T-helper 1 cell treated with Interleukin-12 subunit alpha and Interleukin-12 subunit beta and Interleukin-4 antibody, amounts not matched to agents 30 ng/mL and 1 ng/mL, for 36 hours (primary cell): ENCODE results near the gene SLC25A11. TPM values are rescaled to one million over a fixed set of nuclear protein-coding genes. Genes with fewer than 3 reads are reported as not detected.
"Not testable (repeated sequence)": the region's sequence is repeated elsewhere in the genome, so short reads cannot be mapped to it uniquely, and the experiment has no call there.

Experiments
- intact Hi-C: fragments of 100-400 bp; cut with micrococcal nuclease; formaldehyde crosslinking; loops from one replicate; pipeline ENCODE4 v1.15.1; 2024
- total RNA-seq: library from RNA; stranded (reverse); gene quantifications from 2 replicates; pipeline ENCODE4 v1.2.3, GENCODE V29; 2022

SLC25A11 gene
- total RNA-seq, 1 donor from 2014 or later, result 96.0 TPM

DNA sequence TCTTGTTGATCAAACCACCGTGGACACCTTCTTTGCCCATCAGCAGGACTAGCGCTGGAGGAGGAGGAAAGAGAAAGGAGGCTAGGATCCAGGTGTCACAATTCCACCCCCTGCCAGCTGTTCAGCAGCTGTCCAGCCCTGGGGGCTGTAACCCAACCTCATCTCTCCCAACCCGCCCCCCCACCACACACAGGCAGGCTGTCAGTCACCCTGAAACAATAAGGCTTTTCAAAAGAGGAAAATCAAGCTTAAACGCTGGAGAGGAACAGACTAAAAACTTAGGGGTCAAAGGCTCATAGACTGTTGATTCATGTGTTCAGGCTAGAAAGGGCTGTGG is 6.1 kb upstream of the SLC25A11 start:
- intact Hi-C loops, result loop anchor here (2.0 kb wide), 2 partner anchors 37 to 769 kb away; no protein-coding TSS in a partner anchor

- intact Hi-C loops, result loop anchor here (2.0 kb wide), 2 partner anchors 37 to 769 kb away; no protein-coding TSS in a partner anchor
These were observed 5.5 kb upstream of the SLC25A11 start for GRCh38 chr17:4945176-4945943.

- intact Hi-C loops, result loop anchor here (2.0 to 5.0 kb wide), 4 partner anchors 36 to 768 kb away; partner anchors contain the start of genes ANKFY1 and MED11
These were observed 4.8 kb upstream of the SLC25A11 start for GRCh38 chr17:4944554-4945175.

GRCh38 chr17:4944163-4944553 is 4.3 kb upstream of the SLC25A11 start:
- intact Hi-C loops, result loop anchor here (2.0 to 5.0 kb wide), 4 partner anchors 35 to 767 kb away; partner anchors contain the start of genes ANKFY1 and MED11

DNA sequence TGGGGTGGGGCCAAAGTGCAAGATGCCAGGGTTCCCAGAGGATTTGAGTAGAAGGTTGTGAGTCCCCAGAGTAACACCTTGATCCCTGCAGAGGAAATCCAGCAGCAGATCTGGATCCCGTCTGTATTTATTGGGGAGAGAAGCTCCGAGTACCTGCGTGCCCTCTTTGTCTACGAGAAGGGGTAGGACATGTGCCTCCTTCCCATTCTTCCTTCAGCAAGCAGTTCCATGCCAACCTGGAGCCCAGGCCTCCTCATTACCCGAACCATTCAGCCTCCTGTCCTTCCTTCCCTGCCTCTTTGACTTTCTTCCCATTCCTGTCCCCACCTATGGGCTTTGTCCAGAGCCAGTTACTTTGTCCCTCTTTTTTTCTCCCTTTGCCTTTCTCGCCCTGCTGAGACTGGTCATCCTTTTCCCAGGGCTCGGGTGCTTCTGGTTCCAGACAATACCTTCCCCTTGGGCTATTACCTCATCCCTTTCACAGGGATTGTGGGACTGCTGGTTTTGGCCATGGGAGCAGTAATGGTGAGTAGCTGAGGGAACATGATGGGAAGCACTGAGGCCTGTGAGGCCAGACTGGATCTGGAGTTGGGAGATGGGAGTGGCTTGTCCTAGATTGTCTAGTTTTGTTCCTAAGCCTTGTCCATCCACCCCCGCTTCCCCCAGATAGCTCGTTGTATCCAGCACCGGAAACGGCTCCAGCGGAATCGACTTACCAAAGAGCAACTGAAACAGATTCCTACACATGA is 3.1 kb upstream of the SLC25A11 start:
- intact Hi-C loops, result loop anchor here (5.0 kb wide), 2 partner anchors 211 to 681 kb away; partner anchors contain the start of genes ANKFY1 and MED11

DNA sequence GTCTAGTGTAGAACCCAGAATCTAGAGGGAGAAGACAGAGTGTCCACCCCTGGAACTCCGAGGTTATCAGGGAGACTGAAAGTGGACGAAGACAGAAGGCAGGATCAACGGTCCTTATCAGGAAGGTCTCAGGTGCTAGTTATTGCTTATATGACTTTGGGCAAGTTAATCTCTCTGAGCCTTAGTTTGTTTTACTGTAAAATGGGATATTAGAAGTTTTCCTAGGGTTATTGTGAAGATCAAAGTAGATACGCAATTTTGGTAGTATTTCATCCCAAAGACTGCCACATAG is 1.4 kb upstream of the SLC25A11 start:
- intact Hi-C loops, result loop anchor here (5.0 kb wide), 2 partner anchors 209 to 679 kb away; partner anchors contain the start of genes ANKFY1 and MED11

DNA sequence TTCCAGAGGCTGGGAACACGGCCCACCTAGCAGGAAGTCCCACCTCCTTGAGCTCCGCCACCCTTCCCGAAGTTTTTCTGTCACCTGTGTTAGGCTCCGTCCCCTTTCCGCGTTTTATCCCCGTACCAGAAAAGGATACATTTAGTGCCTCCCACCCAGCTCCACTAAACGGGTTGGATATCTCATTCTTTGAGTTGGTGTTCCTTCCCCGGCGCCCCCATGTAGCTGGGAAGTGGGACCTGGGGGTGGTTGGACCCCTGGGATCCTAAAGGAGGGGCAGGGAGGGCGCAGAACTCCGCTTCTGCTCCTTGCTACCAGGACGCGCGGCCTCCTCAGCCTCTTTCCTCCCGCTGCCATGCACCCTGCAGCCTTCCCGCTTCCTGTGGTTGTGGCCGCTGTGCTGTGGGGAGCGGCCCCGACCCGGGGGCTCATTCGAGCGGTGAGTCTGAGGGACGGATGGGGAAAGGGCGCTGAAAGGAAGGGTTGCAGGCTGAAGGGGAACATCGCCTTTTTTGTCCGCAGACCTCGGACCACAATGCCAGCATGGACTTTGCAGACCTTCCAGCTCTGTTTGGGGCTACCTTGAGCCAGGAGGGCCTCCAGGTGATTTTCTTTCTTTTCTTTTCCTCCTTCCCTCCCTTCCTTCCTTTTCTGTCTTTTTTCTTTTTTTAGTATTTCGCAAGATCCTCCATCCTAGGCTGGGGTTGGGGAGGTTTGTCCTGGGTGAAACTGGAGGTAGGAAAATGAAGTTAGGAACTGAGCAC is 891 bp upstream of the SLC25A11 start:
- intact Hi-C loops, result loop anchor here (1.0 to 5.0 kb wide), 12 partner anchors 8 to 678 kb away; partner anchors contain the start of genes ANKFY1, ARRB2, CAMTA2 and DERL2

- intact Hi-C loops, result no loop called here
These were observed 375 bp downstream of the SLC25A11 start for GRCh38 chr17:4939546-4939795.

DNA sequence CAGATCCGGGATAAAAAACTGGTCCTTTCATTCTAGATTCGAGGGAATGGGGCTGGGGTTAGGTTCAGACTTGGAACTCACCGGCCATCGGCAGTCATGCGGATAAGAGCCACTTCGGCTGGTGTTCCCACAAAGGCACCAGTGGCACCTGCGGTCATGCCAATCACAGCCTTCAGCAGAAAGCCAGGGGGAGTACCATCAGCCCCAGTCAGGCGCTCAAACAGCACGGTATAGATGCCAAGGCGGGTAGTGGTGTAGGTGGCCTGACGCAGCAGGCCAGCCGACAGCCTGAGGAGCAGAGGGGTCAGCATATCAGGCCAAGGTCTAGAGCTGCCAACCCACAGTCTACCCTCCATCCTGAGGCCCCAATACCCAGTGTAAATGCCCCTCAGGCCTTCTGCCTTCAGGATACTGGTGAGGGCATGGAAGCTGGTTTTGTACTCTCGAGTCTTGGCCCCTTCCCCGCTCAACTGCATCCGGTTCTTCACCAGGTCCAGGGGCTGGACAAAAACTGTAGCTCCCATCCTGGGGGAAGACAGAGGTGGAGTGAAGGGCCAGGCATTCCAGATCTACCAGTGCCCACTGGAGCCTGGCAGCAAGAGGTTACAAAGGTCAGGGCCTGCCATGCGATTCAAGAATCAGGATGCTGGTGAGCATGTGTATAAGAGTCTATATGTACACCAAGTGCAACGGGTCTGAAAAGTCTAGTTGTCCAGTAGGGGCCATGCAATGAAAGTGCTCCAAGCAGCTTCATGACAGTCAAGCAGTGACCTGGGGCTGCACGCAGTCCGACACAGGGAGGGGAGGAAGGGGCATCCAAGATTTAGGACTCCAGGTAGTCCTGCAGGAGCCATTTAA is 929 bp downstream of the SLC25A11 start:
- intact Hi-C loops, result no loop called here

- intact Hi-C loops, result no loop called here
These were observed 1.8 kb downstream of the SLC25A11 start for GRCh38 chr17:4938069-4938491.

DNA sequence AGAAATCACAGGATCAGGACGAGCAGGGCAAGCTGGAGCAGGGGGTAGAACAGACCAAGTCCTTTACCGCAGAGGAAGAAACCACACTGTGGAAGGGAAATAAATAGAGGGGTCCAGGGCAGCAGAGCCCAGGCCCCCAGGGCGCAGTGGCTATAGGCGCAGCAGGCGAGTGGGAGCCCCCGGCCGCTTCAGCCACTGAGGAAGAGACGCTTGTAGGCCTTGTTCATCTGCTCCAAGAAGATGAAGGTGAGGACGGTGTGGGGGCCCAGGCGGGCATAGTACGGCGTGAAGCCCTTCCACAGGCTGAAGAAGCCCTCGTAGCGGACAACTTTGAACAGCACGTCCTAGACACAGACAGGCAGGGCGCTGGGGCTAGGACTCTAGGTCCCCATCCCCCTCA is 2.3 kb downstream of the SLC25A11 start:
- intact Hi-C loops, result no loop called here

DNA sequence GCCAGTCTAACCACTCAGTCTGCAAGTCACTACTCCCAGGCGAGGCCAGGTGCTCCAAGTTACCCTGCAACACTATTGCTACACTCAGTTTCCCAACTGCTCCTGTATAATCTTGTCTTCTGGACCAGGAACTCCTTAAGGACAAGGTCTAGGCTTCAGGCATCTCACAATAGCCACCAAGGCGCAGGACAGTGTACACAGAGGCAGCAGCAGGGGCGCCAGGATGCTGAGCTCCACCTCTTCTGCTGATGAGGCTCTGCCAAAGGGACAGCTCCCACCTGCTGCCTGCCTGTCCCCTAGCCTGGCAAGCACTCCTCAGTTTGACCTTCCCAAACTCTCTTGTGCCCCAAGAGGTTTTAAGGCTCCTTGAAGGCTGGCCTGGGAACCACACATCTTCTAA is 3.4 kb downstream of the SLC25A11 start:
- intact Hi-C loops, result no loop called here

- intact Hi-C loops, result no loop called here
These were observed 4.2 kb downstream of the SLC25A11 start for GRCh38 chr17:4935650-4936049.

DNA sequence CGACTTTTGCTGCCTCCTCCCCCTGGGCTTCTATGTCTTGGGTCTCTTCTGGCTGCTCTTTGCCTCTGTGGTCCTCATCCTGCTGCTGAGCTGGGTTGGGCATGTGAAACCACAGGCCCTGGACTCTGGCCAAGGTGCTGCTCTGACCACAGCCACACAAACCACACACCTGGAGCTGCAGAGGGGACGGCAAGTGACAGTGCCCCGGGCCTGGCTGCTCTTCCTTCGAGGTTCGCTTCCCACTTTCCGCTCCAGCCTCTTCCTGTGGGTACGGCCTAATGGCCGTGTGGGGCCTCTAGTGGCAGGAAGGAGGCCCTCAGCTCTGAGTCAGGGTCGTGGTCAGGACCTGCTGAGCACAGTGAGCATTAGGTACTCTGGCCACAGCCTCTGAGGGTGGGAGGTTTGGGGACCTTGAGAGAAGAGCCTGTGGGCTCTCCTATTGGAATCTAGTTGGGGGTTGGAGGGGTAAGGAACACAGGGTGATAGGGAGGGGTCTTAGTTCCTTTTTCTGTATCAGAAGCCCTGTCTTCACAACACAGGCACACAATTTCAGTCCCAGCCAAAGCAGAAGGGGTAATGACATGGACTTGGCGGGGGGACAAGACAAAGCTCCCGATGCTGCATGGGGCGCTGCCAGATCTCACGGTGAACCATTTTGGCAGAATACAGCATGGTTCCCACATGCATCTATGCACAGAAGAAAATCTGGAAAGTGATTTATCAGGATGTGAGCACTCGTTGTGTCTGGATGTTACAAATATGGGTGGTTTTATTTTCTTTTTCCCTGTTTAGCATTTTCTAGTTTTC is 5.5 kb downstream of the SLC25A11 start:
- intact Hi-C loops, result no loop called here

- intact Hi-C loops, result no loop called here
These were observed 6.2 kb downstream of the SLC25A11 start for GRCh38 chr17:4933646-4934045.

DNA sequence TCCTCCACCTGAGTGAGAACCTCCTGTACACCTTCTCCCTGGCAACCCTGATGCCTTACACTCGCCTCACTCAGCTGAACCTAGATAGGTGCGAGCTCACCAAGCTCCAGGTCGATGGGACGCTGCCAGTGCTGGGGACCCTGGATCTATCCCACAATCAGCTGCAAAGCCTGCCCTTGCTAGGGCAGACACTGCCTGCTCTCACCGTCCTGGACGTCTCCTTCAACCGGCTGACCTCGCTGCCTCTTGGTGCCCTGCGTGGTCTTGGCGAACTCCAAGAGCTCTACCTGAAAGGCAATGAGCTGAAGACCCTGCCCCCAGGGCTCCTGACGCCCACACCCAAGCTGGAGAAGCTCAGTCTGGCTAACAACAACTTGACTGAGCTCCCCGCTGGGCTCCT is 7.1 kb downstream of the SLC25A11 start:
- intact Hi-C loops, result no loop called here

GRCh38 chr17:4931963-4932362 is 7.9 kb downstream of the SLC25A11 start, which contains the start of gene GP1BA:
Gene GP1BA, plus strand, starts transcription at chr17:4932277. Its CDS starts 328 bp downstream, at chr17:4932605.
- intact Hi-C loops, result no loop called here

DNA sequence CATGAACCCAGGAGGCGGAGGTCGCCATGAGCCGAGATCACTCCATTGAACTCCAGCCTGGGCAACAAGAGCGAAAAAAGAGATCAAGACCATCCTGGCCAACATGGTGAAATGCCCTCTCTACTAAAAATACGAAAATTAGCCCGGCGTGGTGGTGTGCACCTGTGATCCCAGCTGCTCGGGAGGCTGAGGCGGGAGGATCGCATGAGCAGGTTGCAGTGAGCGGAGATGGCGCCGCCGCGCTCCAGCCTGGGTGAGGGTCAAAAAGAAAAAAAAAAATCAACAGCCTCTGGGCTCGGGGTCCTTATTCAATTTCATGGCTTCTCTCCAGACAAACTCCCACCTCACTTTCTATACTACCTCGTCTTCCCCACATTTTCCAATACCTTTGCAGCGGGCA is 11.0 kb downstream of the SLC25A11 start:
- intact Hi-C loops, result no loop called here

GRCh38 chr17:4926577-4927335 is 13.1 kb downstream of the SLC25A11 start:
- intact Hi-C loops, result not testable (repeated sequence)
